Uterus (tissue), 2 donors: ENCODE data around the gene RPL22.

ENCODE experiments used
- CTCF ChIP-seq, 4 experiments: fragments of 200-600 bp in 2 of 4; fragments of 450-650 bp in 2 of 4; sonication (generic) in 2 of 4; IDR thresholded peaks; one replicate each; pipeline ENCODE4 v1.5.1; 2016 to 2019; ENCODE audit warnings: antibody characterized with exemption in 4 of 4, mild to moderate bottlenecking in 2 of 4, moderate library complexity in 1 of 4
- POLR2A ChIP-seq, 2 donors: fragments of 450-650 bp; IDR thresholded peaks; one replicate each; pipeline ENCODE4 v1.6.1; 2016; ENCODE audit warnings: antibody characterized with exemption in 2 of 2, mild to moderate bottlenecking in 1 of 2, moderate library complexity in 1 of 2

GRCh38 chr1:6220236-6220635 is 20.8 kb upstream of the RPL22 start:
- TF ChIP-seq CTCF (IDR thresholded peaks at IDR 0.05) (no peak), POLR2A (IDR thresholded peaks at IDR 0.05) (no peak)
